HG03460 (cell line): ENCODE measurements around the gene PLS3.
"Not testable (repeated sequence)": the region's sequence is repeated elsewhere in the genome, so short reads cannot be mapped to it uniquely, and the experiment has no call there.

Experiments
- ATAC-seq: cut with Tn5 transposase; IDR thresholded peaks from one replicate; pipeline ENCODE4 v1.9.1; 2021; ENCODE audit not compliant: unreplicated experiment

The PLS3 gene

GRCh38 chrX:115603534-115604074 lies 42.6 kb downstream of the PLS3 start:
- ATAC-seq: no peak

DNA sequence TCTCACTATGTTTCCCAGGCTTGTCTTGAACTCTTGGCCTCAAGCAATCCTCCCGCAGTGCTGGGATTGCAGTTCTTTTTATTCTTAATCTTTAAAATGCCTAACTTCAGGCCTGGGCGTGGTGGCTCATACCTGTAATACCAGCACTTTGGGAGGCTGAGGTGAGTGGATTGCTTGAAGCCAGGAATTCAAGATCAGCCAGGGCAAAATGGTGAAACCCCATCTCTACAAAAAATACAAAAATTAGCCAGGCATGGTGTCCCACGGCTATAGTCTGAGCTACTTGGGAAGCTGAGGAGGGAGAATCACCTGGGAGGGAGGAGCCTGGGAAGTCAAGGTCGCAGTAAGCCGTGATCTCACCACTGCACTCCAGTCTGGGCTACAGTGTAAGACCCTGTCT lies 45.9 kb downstream of the PLS3 start:
- no peak for ATAC-seq

DNA sequence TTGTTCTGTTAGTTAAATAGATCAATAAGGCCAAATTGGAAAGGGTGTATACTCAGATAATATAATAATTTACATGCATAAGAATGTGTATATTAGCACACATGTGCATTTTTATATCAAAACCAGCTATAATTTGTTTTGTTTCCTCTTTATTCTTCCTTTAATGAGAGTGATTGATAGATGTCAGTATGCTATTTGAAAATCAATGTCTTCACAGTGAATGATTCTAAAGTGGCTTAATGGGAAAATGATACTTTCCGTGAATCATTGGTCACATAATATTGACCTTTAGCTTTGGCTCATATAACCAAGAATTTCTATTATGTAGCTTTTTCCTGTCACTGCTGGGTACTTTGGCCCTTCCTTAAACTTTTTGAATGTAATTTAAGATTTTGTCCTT lies 48.6 kb downstream of the PLS3 start:
- no peak for ATAC-seq

DNA sequence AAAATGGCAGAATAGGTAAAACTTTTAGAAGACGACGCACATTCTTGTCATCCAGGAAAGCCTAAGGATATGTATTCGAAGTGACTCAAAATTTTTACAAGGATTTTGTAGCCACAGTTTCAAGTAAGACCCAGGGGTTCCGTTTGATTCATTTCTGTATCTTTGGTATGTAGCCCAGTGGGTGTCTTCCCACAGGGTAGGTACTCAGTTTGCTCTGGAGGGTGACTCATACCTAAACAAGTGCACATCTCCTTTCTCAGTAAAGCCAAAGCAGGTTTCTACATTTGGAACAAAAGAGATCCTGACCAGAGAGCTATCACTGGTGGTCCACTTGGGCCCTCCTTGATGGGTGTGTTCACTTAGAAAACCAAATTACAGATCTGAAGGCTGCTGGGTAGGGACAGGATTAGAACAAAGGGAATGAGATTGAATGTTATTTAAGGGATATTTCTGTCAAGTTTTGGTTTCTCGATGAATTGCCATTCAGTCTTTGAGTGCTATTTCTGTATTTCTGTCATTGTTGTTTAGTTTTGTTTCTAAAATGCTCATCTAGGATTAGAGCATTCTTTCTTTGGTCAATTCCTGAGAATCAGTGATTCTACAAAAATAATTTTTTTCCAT lies 56.1 kb downstream of the PLS3 start:
- peak; percentile 94 for ATAC-seq

DNA sequence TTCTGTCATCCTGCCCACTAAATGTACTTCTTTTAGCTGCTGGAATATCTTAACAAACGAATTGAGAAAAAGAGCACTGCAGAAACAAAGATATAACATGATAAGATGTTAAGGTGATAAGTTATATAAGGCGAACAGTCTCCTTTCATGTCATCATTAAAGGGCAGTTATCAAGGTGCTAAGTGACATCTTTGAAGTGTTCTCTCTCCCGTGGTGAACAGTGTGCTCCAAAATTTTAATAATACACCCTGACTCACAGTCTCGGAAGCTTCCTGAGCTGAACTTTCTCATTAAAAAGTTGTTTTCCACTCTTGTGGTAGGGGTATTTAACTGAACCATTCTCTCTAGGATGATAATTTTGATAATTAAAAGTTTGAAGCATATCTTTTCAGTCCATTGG lies 61.6 kb downstream of the PLS3 start:
- ATAC-seq: no peak

DNA sequence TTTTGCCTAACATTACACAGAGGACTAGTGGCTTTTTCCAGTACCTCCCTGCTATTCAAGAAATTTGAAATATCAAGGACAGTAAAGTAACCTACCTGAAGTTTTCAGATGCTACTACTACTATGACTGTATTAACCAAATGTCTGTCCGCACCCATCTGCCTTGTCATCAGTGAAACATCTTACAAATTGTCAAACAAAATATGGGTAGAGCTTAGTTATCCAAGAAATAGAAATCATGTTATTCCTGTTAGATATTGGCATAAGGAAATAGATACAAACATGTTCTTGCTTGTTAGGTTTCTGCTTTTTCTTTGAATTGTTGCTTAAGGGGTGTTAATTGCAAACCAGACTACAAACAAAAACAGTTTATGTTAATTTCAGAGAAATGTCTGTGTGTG lies 63.9 kb downstream of the PLS3 start:
- no peak for ATAC-seq

GRCh38 chrX:115625572-115626301 lies 64.8 kb downstream of the PLS3 start:
- ATAC-seq: no peak

- ATAC-seq: no peak
These were observed 69.2 kb downstream of the PLS3 start for GRCh38 chrX:115630204-115630603.

DNA sequence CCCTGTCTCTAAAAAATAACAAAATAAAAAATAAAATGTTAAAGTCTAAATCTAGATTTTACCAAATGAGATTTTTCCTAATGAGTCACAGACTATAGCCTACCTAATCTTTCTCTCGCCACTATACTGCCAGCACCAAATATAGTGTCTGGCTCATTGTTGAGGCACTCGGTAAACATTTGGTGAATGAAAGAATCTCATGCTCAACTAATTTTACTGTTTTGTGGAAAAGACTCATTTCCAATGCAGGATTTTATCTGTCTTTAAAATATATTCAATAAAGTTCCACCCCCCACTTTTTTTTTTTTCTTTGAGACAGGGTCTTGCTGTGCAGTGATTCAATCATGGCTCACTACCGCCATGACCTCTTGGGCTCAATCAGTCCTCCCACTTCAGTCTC lies 71.5 kb downstream of the PLS3 start:
- ATAC-seq: no peak

GRCh38 chrX:115633397-115633796 lies 72.4 kb downstream of the PLS3 start:
- not testable (repeated sequence) for ATAC-seq

DNA sequence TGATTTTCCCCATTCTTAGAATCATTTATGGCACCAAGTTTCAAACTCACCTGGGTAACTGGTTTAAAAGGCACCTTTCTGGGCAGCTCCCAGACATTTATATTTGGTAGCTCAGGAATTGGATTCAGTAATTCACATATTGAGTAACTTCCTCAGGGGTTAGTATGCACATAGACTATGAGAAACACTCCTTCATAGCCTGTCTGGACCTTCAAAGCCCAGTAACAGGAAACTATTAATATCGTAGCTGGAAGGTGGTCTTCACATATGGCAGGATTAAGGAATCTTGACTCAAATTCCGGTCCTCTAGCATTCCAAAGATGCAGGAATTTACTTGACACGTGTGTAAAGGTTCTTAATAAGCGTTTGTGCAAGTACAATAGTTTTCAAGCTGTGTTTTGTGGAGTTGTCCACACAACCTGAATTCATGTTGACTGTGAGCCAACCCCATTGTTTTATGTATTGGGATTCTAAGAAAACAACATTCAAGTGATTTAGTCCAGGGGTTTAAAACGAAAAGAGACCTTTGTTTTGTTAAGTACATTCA lies 78.4 kb downstream of the PLS3 start:
- no peak for ATAC-seq

DNA sequence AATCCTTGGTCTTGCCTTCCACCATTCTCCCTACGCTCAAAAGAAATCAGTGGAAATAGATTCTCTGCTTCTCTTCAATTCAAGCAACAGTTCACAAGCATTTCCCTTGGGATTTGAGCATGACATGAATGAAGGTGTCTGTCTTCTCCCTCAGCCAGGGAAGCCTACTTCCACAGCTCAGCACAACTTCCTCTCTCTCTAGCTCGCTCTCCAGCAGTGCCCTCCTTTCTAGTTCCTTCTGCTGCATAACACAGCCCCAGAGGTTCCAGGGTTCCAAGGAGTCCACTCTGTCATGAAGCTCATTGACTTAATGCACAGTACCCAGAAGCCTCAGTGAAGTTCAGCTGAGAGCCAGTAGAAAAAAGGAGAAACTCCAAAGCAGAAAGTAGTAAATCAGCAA lies 81.3 kb downstream of the PLS3 start:
- no peak for ATAC-seq

DNA sequence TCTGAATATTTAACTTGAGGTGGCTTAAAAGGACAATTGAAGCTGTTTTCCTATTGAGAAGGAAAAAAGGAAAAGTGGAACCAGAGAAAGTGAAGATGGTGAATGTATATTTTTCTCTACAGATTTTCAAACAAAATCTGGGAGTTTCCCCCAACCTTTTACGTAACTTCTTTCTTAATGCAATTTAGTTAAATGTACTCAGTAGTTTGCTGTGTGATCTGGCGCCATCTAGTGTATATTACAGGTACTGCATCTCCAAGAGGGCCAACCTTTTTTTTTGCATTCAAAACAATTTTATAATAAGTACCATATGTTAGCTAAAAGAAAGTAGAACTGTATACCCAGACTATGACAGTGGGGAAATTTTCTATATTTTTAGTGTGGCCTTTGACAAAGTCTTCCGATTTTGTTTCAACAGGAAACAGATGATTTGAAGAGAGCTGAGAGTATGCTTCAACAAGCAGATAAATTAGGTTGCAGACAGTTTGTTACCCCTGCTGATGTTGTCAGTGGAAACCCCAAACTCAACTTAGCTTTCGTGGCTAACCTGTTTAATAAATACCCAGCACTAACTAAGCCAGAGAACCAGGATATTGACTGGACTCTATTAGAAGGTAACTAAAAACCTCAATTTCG lies 82.0 kb downstream of the PLS3 start:
- ATAC-seq: no peak

DNA sequence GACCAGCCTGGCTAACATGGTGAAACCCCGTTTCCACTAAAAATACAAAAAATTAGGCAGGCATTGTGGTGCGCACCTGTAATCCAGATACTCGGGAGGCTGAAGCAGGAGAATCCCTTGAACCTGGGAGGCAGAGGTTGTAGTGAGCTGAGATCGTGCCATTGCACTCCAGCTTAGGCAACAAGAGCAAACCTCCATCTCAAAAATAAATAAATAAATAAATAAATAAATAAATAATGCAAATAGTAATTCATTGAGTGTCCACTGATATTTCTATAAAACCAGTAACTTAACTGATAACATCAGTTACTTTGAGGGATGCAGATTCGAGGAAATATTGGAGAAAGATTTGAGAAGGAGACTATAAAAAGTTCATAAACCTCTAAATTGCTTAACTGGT lies 83.4 kb downstream of the PLS3 start:
- not testable (repeated sequence) for ATAC-seq

DNA sequence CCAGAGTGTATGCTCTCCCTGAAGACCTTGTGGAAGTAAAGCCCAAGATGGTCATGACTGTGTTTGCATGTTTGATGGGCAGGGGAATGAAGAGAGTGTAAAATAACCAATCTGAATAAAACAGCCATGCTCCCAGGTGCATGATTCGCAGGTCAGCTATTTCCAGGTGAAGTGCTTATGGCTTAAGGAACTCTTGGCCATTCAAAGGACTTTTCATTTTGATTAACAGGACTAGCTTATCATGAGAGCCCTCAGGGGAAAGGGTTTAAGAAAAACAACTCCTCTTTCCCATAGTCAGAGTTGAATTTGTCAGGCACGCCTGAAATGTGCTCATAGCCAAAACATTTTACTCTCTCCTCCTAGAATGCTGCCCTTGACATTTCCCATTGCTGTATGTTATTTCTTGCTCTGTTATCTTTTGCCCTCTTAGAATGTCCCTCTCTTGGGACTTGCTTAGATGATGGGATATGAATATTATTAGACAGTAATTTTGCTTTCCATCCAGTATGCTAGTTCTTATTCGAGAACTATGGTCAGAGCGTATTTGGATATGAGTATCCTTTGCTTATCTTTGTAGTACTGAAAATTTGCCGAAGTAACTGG lies 88.6 kb downstream of the PLS3 start:
- ATAC-seq: no peak

- ATAC-seq: no peak
These were observed 89.5 kb downstream of the PLS3 start for GRCh38 chrX:115650449-115650848.

DNA sequence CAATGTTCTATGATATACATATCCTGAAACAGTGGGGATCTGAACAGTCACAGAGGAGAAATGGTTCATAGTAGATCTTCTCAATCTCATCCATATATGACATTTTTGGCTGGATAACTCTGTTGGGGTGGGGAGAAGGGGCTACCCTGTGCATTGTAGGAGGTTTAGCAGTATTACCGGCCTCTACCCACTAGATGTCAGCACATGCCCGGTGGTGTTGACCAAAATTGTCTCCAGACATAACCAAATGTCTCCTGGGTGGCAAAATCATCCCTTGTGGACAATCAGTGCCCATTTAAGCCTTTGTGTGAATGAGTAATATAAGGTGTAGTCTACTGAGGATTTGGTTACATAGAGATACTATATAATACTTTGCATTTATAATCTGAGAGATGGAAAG lies 89.9 kb downstream of the PLS3 start:
- ATAC-seq: peak; percentile 47

DNA sequence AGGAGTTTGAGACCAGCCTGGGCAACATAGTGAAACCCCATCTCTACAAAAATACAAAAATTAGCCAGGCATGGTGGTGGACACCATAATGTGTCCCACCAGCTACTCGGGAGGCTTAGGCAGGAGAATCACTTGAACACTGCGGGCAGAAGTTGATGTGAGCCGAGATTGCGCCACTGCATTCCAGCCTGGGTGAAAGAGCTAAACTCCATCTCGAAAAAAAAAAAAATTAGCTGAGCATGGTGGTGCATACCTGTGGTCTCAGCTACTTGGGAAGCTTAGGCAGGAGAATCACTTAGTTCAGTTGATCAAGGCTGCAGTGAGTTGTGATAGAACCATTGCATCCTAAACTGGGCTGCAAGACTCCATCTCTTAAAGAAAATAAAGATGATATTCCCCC lies 91.2 kb downstream of the PLS3 start:
- no peak for ATAC-seq

DNA sequence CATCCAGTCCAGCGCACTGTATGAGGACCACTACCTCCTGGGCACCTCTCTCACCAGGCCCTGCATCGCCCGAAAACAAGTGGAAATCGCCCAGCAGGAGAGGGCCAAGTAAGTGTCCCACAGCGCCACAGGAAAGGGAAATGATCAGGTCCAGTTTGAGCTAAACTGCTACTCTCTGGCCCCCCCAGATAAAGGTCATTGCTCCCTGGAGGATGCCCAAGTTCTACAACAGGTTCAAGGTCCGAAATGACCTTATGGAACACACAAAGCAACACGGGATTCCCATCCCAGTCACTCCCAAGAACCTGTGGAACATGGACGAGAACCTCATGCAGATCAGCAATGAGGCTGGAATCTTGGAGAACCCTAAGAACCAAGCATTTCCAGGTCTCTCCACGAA lies 104.1 kb downstream of the PLS3 start:
- no peak for ATAC-seq

- no peak for ATAC-seq
These were observed 118.5 kb downstream of the PLS3 start for GRCh38 chrX:115679460-115679859.

DNA sequence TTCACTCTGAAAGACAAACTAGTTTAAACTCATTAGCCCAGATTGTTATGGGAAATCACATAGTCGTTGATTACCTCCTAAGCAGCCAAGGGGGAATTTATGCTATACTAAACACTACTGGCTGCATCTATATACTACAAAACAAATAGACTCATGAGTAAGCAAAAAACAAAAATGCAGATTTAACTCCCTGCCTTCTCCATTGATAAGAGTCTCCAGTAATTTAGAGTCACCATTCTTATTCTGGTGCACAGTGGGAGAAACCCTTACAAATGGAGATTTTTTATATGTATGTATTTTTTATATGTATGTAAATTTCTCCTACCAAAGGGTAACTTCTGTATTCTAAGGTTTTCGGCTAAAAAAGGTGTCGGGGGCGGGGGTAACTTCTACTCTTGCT lies 126.6 kb downstream of the PLS3 start:
- no peak for ATAC-seq
